ENCODE measurements around the gene GSDME.
A peak's percentile ranks its signal among the peaks of the same experiment; 100 is the strongest.
"Not testable (repeated sequence)": the region's sequence is repeated elsewhere in the genome, so short reads cannot be mapped to it uniquely, and the experiment has no call there.

Gene GSDME

DNA sequence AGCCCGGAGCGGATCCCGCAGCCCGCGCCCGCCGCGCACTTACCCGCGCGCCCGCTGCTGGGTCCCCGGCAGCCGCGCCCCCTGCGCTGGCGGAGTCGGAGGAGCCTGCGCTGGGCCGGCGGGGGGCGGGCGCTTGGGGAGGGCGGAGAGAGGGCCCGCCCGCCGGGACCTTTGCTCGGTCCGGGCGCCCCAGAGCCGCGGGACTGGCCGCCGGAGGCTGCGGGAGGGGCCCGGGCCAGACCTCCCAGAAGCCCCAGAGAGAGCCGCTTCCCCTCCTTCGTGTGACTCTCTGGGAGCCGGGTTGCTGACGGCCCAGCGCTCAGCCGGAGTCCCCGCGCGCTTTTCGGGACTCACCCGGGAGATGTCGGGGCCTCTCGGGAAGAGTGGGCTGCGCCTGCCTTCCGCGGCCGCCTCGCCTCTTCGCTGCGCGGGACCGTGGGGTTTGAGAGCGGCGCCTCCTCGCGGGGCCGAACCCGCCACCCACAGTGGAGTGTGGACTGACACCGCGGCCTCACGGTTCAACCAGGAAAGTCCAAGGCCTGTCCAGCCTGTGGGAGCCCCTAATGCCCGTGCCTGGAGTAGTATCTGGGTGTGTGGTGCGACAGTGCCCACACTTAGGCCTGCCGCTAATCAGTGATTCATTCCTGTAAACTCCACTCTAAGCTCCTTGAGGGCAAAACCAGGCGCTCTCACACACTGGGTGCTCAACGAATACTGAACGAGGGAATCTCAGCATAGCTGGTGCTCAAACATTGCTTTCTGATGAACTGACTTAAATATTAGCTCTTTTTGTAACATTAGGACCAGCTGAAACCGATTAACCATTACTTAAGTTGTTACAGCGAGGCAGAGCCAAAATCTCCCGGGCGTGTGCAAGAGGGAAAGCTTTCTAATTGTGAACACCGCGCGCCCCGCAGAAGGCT lies at the start of gene GSDME:
TSS of gene GSDME (minus strand) at position 112 of the 923 bp plus-strand sequence. CDS start 7,690 bp downstream, outside the sequence.
- peak; percentile 80 for DNase-seq

DNA sequence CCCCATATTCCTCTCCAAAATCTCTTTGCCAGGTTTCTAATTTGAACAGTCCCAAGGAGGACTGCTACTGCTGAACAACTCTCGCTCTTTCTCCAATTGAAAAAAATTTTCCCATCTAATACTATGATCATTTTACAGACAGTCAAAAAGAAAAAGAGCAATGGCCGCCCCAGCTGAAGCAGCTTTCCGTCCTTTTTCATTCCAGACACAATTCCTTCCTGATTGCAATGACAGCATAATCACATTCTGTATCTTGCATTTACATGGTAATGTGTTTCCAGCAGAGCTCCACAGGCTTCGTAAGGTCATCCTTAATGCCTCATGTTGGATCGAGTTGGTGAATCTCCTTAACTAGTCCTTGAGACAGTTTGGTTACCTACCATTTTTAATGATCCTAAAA lies 45.0 kb upstream of the GSDME start:
- DNase-seq: no peak

DNA sequence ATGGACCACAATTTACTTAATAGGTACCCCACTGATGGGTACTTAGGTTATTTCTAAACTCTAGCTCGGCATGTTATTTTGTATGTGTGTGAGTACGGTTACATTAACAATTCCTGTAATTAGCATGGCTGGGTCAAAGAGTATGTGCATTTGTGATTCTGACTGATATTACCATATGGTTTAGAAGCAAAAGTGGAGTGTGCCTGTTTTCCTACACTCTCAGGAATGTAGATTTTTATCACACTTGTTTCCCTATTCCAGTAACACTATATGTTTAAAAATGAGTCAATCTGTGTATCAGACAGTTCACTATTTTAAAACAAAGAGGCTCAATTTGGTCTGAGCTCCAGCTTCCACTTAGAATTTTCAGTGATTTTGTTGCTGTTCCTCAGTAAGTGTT lies 44.6 kb upstream of the GSDME start:
- DNase-seq: no peak

DNA sequence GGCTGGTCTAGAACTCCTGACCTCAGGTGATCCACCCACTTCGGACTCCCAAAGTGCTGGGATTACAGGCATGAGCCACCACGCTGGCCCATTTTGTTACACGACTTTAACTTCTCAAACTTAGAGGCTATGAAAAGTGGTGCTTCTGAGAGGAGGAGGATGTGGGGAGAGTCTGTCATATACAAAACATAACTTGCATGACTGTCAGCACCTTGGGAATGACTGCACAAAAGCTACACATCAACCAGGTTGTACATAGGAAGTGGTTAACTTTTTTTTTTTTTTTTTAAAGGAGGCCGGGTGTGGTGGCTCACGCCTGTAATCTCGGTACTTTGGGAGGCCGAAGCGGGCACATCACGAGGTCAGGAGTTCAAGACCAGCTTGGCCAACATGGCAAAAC lies 43.4 kb upstream of the GSDME start:
- no peak for DNase-seq

DNA sequence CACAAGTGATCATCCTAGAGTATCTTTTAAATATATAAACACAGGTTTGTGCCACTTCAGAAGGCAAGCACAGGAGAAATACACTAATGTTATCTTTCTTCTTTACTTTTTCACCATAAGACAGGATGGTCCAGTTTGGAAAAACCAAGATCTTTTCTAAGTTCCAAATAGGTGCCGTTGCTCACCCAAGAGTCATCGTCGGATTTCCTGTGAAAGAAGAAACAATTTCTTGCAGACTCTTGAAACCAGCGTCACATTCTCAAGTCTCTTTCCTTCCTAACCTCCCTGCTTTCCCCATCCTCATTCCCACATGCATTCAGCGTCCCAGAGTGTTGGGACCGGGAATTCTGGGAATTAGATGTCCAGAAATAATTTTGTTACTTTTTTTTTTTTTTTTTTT lies 42.8 kb upstream of the GSDME start:
- DNase-seq: no peak

DNA sequence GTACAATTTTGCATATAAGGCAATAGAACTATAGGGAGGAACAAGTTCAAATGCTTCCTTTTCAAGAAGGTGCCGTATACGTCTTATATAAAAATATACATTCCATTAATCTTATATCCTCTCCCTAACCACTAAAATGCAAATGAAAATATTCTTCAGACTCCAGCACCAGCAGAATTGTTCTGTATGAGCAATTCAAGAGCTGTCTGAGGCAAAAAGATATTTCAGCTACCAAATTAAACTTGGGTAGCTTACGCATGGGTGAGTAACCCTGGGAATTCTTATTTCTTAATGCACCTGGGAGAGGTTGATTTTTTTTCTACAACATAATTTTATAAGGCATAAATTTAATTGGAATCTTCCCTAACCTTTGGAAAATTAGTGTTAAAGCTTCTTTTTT lies 42.2 kb upstream of the GSDME start:
- no peak for DNase-seq

DNA sequence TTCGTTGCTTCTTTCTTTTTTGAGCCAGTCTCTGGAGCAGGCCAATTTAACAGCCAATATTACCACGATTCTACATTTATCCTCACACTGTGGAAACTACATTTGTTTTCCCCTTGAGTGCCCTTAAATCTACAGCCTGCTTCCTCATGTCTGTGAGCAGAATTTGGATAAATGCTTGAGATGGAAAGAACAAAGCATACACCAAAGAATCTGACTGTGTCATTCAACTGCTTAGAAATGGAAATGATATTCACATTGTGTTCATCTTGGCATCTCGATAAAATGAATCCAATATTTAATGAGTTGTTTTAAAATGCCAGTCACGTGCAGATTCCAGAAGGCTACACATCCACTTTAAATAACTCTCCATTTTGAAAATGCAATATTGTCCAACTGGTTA lies 41.0 kb upstream of the GSDME start:
- no peak for DNase-seq

DNA sequence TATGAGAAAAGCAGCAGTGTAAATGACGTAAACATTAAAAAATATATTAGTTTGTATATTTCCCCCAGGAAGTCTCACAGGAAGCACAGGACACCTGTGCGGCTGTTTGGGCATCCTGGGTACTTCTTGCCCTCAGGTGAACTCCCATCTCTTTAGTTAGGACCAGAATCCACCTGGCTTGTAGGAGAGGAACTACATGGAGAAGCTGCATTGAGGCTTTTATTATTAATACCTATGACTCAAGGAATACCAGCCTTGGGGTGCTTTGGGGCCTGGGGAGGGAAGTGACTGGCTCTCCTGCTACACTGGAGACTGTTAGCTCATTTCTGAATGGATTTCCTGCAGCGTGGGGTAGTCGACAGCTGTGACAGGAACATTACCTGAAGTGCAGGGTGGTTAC lies 40.0 kb upstream of the GSDME start:
- no peak for DNase-seq

DNA sequence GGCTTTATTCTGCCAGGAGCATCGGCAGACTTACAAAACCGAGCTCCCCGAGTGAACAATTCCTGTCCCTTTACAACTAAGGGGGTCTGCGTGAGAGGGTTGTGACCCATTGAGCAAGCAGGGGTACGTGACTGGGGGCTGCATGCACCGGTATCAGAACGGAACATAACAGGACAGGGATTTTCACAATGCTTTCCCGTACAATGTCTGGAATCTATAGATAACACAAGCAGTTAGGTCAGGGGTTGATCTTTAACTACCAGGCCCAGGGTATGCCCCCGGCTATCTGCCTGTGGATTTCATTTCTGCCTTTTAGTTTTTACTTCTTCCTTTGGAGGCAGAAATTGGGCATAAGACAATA lies 38.1 kb upstream of the GSDME start:
- DNase-seq: no peak

DNA sequence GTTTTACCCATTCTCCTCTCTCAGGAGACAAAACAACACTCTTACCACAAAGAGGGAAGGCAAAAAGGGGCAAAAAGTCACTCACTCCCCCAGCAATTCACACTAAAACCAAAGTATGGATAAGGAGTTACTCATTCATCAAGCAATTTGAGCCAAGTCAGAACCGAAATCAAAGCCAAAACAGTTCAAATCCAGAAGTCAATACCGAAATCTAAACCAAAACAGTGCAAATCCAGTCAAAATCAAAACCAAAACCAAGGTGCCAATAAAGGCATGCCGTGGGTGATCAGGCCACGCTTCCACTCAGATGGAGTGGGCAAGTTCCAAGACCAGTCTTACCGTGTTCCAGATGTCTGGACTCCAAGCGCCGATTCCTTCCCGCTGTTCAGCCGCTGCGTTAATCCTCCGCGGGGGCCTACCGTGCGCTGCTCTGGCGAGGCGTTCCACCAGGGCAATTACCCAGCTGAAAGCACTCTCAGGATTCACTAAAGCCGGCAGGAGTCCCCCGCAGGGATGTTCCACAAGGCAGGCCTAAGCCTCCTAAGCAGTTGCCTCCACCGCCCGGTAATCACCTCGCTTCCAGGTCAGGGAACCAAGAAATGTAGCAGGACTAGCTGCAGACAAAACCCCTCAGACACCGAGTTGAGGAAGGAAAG lies 37.6 kb upstream of the GSDME start:
- DNase-seq: not testable (repeated sequence)

DNA sequence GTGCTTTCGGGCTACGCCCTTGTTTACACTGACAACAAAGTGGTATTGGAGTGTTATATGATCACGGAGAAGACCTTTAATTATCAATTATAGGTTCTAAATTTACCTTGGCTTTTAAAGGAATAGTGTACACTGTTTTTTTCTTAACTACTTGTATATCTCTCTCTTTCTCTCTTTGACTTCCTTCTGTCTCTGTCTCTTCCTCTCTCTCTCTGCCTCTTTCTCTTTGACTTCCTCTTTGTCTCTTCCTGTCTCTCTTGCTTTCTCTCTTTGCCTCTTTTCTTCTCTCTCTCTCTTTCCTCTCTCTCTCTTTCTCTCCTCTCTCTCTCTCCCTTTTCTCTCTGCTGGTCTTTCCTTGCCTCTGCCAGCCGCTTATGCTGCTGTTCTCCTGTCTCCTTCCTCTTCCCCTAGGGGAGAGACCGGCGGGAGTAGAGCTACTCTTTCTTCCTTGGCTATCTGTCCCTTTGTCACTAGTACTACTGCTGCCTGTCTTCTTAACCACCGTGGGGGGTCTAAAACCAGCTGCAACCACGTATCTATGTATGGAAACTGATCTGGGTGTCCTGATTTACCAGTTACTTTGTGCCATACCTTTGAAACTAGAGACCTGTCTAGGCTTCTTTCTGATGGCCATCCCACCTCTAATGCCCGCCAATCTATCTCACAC lies 36.9 kb upstream of the GSDME start:
- no peak for DNase-seq

DNA sequence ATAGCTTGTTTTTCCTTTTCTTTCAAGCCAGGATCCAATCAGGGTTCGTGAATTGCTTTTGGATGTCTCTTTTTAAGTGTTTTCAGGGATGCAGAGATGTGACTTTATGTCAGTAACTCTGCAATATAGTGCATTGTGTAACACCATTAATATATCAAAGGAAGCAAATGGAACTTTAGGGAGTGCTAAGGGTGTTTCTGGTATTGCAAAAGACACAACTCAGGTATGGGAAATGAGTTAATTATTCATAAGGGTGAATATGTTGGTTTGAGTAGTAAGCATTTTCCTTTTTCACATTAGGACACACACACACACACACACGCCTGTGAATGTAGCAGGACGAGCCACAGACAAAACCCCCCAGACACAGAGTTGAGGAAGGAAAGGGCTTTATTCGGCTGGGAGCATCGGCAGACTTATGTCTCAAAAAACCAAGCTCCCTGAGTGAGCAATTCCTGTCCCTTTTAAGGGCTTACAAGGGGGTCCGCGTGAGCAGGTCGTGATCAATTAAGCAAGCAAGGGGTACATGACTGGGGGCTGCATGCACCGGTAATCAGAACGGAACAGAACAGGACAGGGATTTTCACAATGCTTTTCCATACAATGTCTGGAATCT lies 31.8 kb upstream of the GSDME start:
- no peak for DNase-seq

DNA sequence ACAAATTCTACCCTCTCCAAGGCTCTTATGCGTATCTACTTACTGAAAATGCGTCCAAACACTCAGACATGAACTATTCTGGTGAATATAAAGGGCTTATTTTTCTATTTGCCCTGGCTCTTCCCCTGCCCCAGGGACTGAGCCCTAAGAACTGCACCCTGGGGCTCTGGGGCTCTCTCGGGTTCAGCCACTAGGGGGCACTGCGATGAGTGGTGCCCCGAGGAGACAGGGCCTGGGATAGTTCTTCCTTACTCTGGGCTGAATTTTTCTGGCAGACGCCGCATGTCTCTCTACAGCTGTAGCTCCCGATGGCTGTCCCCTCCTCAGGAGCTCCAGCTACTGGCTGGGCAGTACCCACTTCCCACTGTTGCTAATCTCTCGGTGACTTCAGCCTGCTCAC lies 30.8 kb upstream of the GSDME start:
- no peak for DNase-seq

DNA sequence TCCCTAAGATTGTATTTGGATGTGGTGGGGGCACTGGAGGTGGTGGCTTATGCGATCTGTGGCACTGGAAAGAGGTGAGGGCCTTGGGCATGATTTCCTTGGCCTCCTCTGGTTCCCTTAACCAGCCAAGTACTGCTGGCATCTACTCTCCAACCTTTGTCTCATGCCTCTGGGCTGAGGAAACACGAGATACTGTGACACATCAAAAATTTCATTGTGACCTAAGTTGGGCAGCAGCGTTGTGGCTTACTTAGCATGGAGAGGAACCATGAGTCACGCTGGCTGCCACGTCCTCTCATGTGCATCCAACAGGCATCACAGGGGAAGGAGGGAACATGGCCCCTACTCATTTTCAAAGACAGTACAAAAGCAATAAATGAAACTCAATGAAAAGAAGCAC lies 29.7 kb upstream of the GSDME start:
- DNase-seq: peak; percentile 98

DNA sequence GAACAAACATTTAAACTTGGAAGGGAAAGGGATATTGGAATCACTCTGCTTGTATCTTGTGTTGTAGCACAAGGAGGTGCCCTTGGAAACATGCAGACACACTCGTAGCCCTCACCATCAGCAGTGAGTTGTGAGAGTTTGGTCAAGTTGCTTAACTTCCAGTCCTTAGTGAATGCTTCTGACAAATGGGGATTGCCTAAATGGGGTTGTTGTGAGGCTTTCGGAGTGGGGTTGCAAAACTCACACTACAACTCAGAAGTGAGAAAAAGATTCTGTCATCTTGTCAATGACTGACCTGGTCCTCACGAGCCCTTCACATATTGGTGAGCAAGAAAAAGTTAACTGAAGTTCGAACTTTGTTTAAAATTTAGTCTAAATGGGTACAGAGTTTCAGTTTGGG lies 29.0 kb upstream of the GSDME start:
- no peak for DNase-seq

DNA sequence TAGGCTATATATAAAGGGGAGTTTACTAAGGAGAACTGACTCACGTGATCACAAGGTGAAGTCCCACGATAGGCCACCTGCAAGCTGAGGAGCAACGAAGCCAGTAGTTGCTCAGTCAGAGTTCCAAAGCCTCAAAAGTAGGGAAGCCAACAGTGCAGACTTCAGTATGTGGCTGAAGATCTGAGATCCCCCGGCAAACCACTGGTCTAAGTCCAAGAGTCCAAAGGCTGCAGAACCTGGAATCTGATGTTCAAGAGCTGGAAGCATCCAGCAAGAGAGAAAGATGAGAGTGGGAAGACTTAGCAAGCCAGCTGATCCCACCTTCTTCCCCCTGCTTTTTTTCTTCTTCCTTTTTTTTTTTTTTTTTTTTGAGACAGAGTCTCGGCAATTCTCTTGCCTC lies 27.0 kb upstream of the GSDME start:
- DNase-seq: no peak

DNA sequence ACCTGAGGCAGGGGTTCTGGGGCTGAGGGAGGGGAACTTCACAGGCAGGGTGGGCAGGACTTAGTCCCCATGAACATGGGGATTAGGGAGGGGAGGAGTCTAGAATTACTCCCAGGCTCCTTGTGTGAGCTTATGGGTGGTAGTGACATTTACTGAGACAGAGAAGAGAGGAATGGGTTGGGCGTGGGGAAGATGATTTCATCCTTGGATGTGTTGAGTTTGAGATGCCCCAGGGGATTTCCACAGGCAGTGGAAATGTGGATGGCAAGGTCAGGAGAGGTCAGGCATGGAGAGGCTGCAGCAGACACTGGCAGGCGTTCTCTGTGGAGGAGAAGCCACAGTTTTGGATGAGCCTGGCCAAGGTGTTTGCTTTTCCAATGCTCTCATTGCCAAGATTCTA lies 26.4 kb upstream of the GSDME start:
- peak; percentile 60 for DNase-seq

DNA sequence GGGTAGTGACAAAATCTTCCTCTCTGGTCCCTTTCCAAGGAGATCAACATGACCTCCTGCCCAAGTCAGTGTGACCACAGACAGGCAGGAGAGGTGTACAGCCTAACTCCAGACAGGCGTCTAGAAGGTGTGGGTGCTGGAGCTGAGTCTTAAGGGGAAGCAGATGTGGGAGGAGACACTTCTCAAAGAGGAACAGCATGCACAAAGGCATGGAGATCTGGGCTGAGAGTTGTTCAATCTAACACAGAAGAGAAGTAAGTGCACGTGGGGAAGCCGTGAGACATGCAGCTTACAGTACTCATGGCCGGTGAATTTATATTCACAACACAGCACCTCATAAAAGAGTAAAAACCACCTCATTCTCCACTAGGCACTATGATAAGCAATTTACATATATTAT lies 23.8 kb upstream of the GSDME start:
- no peak for DNase-seq

DNA sequence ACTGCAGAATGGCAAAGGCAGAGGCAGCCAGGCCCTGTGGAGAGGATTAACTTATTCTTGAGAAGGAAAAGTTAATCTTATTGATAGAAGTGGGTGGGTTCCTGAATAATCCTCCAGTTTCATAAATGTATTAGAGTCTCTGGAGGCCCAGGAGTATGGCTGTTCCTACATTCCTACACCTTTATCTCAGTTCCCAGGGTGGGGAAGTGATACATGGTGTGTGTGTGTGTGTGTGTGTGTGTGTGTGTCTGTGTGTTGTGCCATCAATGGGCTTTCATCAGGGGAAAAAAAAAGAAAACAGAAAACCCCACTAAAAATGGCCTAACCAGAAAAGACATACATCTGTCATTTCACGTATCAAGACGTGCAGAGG lies 22.0 kb upstream of the GSDME start:
- no peak for DNase-seq

DNA sequence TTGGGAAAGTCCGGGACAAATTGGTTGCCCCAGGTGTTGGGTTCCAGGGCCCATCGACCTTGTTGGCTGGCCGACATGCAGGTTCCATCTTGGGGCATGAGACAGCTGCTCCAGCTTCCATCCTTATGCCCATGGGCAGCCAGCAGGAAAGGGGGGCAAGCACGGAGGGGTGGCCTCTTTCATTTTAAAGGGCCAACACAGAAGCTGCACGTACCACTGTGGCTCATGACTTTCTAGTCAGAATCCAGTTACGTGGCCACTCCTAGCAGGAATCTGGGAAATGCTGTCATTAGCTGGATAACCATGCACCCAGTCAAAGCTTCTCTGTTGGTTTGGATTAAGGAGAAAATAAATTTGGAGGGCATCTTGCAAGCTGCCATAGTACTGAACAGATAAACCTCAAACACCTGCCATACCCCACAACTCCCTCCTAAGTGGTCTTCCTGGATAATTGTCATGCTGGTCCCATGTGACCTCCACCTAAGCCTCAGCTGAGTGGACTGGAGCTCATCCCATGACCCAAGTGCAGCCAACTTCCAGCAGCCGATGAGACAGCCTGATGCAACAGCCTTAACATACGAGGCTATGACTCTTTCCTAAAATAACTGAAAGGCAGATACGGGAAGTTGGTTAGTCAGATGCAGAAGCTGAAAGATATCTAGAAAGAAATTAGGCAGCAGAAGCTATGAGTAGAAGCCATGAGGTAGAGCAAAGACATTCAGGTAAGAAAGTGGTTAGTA lies 21.4 kb upstream of the GSDME start:
- DNase-seq: peak; percentile 83

DNA sequence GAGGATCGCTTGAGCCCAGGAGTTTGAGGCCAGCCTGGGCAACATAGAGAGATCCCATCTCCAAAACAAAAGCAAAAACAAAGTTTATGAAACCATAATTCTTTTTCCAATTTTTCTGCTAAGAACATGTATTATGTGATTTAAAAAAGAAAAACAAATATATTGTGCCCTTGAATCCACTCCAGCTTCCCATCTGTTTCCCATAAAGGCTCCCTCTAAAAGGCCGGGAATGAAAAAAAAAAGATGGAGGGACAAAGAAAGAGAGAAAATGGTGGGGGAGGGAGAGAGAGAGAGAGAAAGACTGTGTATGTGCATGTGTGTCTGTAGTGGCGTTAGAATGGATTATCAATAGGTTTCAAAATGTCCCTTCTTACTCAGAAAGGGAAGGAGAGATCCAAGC lies 20.5 kb upstream of the GSDME start:
- no peak for DNase-seq

DNA sequence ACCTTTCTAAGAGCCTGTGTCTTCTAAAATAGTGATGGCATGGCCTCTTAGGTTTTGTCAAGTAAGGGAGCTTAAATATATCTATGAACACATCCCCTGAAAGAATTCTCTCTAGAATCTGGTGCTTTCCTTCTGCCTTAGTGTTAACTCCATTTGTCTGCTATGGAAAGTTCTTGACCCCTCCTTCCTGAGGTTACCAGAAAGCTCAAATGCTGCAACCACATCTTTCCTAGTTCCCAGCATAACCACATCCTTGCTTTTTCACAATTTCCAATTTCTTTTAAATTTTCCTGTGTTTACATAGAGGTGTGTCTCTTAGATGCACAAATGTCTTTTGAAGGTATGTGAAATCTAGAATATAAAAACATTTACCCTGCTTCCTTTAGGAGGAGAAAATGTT lies 16.4 kb upstream of the GSDME start:
- DNase-seq: no peak

DNA sequence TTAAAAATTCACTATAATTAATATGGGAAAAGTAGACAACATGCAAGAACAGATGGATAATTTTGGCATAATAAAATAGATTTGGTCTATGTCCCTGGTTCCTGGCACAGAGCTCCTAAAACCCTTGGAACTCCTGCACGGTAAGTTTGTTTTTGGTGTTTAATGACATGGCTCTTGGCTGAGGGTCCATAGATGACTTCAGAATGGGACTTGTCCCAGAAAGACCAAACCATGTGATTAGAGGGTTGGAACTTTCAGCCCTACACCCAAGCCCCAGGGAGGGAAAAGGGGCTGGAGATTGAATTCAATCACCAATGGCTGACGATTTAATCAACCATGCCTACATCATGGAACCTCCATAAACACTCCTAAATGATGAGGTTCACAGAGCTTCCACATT lies 12.6 kb upstream of the GSDME start:
- DNase-seq: no peak

Measured in EL (cell line).